ENCODE measurements around the gene TTC21B. TPM values are rescaled to one million over a fixed set of nuclear protein-coding genes. Genes with fewer than 3 reads are reported as not detected.
A peak's percentile ranks its signal among the peaks of the same experiment; 100 is the strongest.

Gene TTC21B
- total and polyA plus RNA-seq, 8 donors = 5.4 to 14.7 (median 9.2) TPM

DNA sequence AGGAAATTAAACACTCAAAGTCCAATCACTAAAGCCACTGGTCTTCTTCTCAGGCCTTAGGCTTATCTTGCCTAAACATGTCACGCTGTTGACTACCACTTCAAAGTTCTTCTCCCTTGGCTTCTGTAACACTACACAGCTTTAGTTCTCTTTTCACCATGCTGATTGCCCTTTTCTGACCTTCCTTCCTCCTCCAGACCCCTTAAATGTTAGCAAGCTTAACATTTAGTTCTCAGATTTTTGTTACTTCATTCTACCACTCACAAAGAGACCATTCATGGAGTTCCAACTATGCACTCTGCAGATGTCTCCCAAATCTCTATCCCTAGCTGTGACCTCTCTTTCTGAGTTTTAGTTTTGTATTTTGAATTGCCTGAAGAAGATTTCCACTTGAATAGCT, 64.4 kb downstream of the TTC21B start:
- Histone ChIP-seq H3K36me3 (peaks cover 0 to 23% (median 2%) of the 10 kb centered on the region in 3 donors), H3K4me3 (no peak overlapping the region), H3K9me3 (no peaks in the 10 kb centered on the region), H3K4me1 (no peaks in the 10 kb centered on the region), H3K27ac (no peak overlapping the region), H3K27me3 (no peaks in the 10 kb centered on the region)
- no peak for DNase-seq
- intact Hi-C loops (cut with DNase I) = no loop called here
- WGBS, 2 donors = 41 to 57% methylated on average over 1 of the region's 1 CpG
- TF ChIP-seq, protein P1, sequence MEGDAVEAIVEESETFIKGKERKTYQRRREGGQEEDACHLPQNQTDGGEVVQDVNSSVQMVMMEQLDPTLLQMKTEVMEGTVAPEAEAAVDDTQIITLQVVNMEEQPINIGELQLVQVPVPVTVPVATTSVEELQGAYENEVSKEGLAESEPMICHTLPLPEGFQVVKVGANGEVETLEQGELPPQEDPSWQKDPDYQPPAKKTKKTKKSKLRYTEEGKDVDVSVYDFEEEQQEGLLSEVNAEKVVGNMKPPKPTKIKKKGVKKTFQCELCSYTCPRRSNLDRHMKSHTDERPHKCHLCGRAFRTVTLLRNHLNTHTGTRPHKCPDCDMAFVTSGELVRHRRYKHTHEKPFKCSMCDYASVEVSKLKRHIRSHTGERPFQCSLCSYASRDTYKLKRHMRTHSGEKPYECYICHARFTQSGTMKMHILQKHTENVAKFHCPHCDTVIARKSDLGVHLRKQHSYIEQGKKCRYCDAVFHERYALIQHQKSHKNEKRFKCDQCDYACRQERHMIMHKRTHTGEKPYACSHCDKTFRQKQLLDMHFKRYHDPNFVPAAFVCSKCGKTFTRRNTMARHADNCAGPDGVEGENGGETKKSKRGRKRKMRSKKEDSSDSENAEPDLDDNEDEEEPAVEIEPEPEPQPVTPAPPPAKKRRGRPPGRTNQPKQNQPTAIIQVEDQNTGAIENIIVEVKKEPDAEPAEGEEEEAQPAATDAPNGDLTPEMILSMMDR (IDR thresholded peaks at IDR 0.05) = no peak
- ATAC-seq = peak in 1 of 4 donors; percentile 29
- FAIRE-seq = no peak

GRCh38 chr2:165888171-165888570, 65.4 kb downstream of the TTC21B start:
- FAIRE-seq (no peak), DNase-seq (no peak), ATAC-seq (no peak)
- H3K9me3 ChIP-seq = no peaks in the 10 kb centered on the region
- no peak overlapping the region for H3K27ac ChIP-seq
- TF ChIP-seq, protein P1 (IDR thresholded peaks at IDR 0.05) = no peak
- no peaks in the 10 kb centered on the region for H3K27me3 ChIP-seq
- peaks cover 0 to 25% (median 2%) of the 10 kb centered on the region in 3 donors for H3K36me3 ChIP-seq
- H3K4me3 ChIP-seq = no peak overlapping the region
- H3K4me1 ChIP-seq = no peaks in the 10 kb centered on the region
- intact Hi-C loops (cut with DNase I) = no loop called here
- 91 to 93% methylated on average over 2 of the region's 2 CpGs for WGBS, 2 donors

DNA sequence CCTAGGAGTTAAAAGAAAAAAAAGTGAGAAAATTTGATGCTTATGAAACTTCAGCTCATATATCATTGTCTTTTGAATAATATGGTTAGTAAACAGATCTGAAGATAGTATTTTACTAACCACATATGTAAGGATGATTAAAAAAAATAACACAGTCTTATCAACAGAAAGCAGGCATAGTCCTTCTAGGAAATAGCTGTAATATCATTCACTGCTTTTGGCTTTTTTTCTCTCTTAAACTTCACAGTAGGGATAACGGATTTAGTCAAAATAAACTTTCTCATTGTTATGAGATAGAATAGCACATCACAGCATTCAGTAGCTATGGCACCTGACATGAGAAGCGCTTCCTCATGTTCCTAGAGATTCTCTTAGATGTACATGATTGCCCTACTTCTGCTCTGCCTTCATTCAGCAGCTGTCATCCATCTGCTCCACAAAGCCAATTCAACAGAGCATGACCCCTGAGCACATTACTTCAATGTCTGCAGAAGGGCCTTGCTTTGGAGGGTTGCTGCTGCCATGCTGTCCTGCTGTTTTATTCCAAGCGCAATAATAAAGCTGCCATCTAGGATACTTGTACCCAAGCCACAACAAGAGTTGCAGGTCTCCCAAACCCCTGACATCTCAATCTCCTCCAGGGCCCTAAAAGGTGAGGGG, 67.0 kb downstream of the TTC21B start:
- DNase-seq = no peak
- Histone ChIP-seq H3K27me3 (no peaks in the 10 kb centered on the region), H3K4me3 (no peak overlapping the region), H3K27ac (no peak overlapping the region), H3K9me3 (no peaks in the 10 kb centered on the region), H3K36me3 (peaks cover 0 to 34% (median 2%) of the 10 kb centered on the region in 3 donors), H3K4me1 (no peaks in the 10 kb centered on the region)
- no peak for ATAC-seq
- no peak for FAIRE-seq
- intact Hi-C loops (cut with DNase I) = no loop called here
- WGBS, 2 donors = 96 to 99% methylated on average over 3 of the region's 3 CpGs
- TF ChIP-seq, protein P1 (IDR thresholded peaks at IDR 0.05) = no peak

- 84 to 89% methylated on average over 6 of the region's 6 CpGs for WGBS, 2 donors
- intact Hi-C loops (cut with DNase I) = loop anchor here in 1 of 3 donors (10.0 kb wide), 1 partner anchor 473 kb away; no protein-coding TSS in a partner anchor
- no peak overlapping the region for H3K4me3 ChIP-seq
- H3K36me3 ChIP-seq = peaks cover 0 to 12% (median 0%) of the 10 kb centered on the region in 3 donors
- H3K4me1 ChIP-seq = no peaks in the 10 kb centered on the region
- ATAC-seq (no peak), FAIRE-seq (no peak), DNase-seq (no peak)
- no peaks in the 10 kb centered on the region for H3K9me3 ChIP-seq
- no peak overlapping the region for H3K27ac ChIP-seq
- no peaks in the 10 kb centered on the region for H3K27me3 ChIP-seq
- TF ChIP-seq, protein P1 (IDR thresholded peaks at IDR 0.05) = no peak
Observed at GRCh38 chr2:165877565-165878550, 75.7 kb downstream of the TTC21B start.

Data from pancreas (tissue), 10 donors.